ENCODE results near the gene UGT1A1.

GRCh38 chr2:233756429-233757081, 3.5 kb upstream of the UGT1A1 start:
- TF ChIP-seq CTCF (IDR thresholded peaks at IDR 0.05; ENCODE audit: low read length) (no peak), EZH2 (IDR thresholded peaks at IDR 0.05; ENCODE audit: borderline replicate concordance, low read length) (no peak)
